HEK293 (cell line): ENCODE data around the gene CENPF.

Experiments
- CTCF ChIA-PET: fragments of 350-600 bp; formaldehyde crosslinking; extraction: SDS; loops from one replicate; lab custom pipeline; 2021; ENCODE audit warnings: antibody characterized with exemption; lab: Yijun Ruan, JAX
- POLR2A ChIA-PET: fragments of 300-600 bp; formaldehyde crosslinking; extraction: SDS; loops from one replicate; lab custom pipeline; 2020; ENCODE audit warnings: antibody characterized with exemption, inconsistent platforms; lab: Yijun Ruan, JAX
- H3K27ac ChIP-seq: fragments of 200-500 bp; sonication (Bioruptor generic); 2 replicates; pipeline ENCODE4 v1.5.1; 2014; ENCODE audit warnings: low read depth, low read length, control low read depth, inconsistent platforms; ENCODE audit errors: extremely low read depth
- H3K36me3 ChIP-seq, 2 experiments: fragments of 200-500 bp in 1 of 2; sonication (Bioruptor generic) in 1 of 2; 1 replicate in 1 of 2; 2 replicates in 1 of 2; pipeline ENCODE4 v1.5.1; 2014 to 2017; ENCODE audit warnings: inconsistent platforms in 2 of 2, low read length in 2 of 2; ENCODE audit not compliant: control insufficient read depth in 2 of 2, insufficient read depth in 1 of 2
- H3K4me1 ChIP-seq: fragments of 200-500 bp; sonication (Bioruptor generic); 2 replicates; pipeline ENCODE4 v1.5.1; 2014; ENCODE audit warnings: mild to moderate bottlenecking, low read length, inconsistent platforms; ENCODE audit not compliant: control insufficient read depth, insufficient read depth
- H3K4me3 ChIP-seq: 2 replicates; pipeline ENCODE4 v1.5.1; 2011; ENCODE audit warnings: low read depth, mild to moderate bottlenecking, control low read depth, low read length, moderate library complexity
- H3K9me3 ChIP-seq: fragments of 200-500 bp; sonication (Bioruptor generic); 2 replicates; pipeline ENCODE4 v1.5.1; 2014; ENCODE audit warnings: low read depth, low read length, inconsistent platforms; ENCODE audit not compliant: control insufficient read depth, insufficient read depth
- EGR2 ChIP-seq: fragments of 450-650 bp; formaldehyde crosslinking; IDR thresholded peaks from 2 replicates; pipeline ENCODE4 v1.5.1; 2016; ENCODE audit warnings: low read depth, missing biosample characterization, missing genetic modification characterization
- GLI4 ChIP-seq: fragments of 450-650 bp; formaldehyde crosslinking; IDR thresholded peaks from 2 replicates; pipeline ENCODE4 v1.5.1; 2016; ENCODE audit warnings: missing biosample characterization, missing genetic modification characterization
- GLIS1 ChIP-seq: fragments of 450-650 bp; formaldehyde crosslinking; IDR thresholded peaks from 2 replicates; pipeline ENCODE4 v1.5.1; 2016; ENCODE audit warnings: missing biosample characterization, missing genetic modification characterization
- HOXD13 ChIP-seq: sonication (generic); formaldehyde crosslinking; IDR thresholded peaks from 2 replicates; pipeline ENCODE4 v1.8.0; 2022; ENCODE audit warnings: missing genetic modification reagents, borderline replicate concordance
- MYNN ChIP-seq: fragments of 450-650 bp; formaldehyde crosslinking; IDR thresholded peaks from 2 replicates; pipeline ENCODE4 v1.5.1; 2016; ENCODE audit warnings: missing biosample characterization, missing genetic modification characterization, borderline replicate concordance
- OVOL3 ChIP-seq: fragments of 450-650 bp; formaldehyde crosslinking; IDR thresholded peaks from 2 replicates; pipeline ENCODE4 v1.5.1; 2016; ENCODE audit warnings: missing biosample characterization, missing genetic modification characterization
- ZBTB20 ChIP-seq: fragments of 450-650 bp; formaldehyde crosslinking; IDR thresholded peaks from 2 replicates; pipeline ENCODE4 v1.5.1; 2016; ENCODE audit warnings: missing biosample characterization, missing genetic modification characterization
- ZNF121 ChIP-seq: fragments of 450-650 bp; formaldehyde crosslinking; IDR thresholded peaks from 2 replicates; pipeline ENCODE4 v1.5.1; 2016; ENCODE audit warnings: missing biosample characterization, missing genetic modification characterization
- ZNF169 ChIP-seq: fragments of 450-650 bp; formaldehyde crosslinking; IDR thresholded peaks from 2 replicates; pipeline ENCODE4 v1.5.1; 2016; ENCODE audit warnings: missing biosample characterization, missing genetic modification characterization
- ZNF610 ChIP-seq: fragments of 450-650 bp; formaldehyde crosslinking; IDR thresholded peaks from 2 replicates; pipeline ENCODE4 v1.5.1; 2016; ENCODE audit warnings: missing biosample characterization, missing genetic modification characterization, borderline replicate concordance
- ZNF624 ChIP-seq: fragments of 450-650 bp; formaldehyde crosslinking; IDR thresholded peaks from 2 replicates; pipeline ENCODE4 v1.5.1; 2017; ENCODE audit warnings: missing biosample characterization, missing genetic modification characterization
- ZNF701 ChIP-seq: fragments of 450-650 bp; formaldehyde crosslinking; IDR thresholded peaks from 2 replicates; pipeline ENCODE4 v1.5.1; 2016; ENCODE audit warnings: missing biosample characterization, missing genetic modification characterization
- ZNF791 ChIP-seq: fragments of 450-650 bp; formaldehyde crosslinking; IDR thresholded peaks from 2 replicates; pipeline ENCODE4 v1.5.1; 2016; ENCODE audit warnings: missing biosample characterization, missing genetic modification characterization
- ZNF792 ChIP-seq: fragments of 450-650 bp; formaldehyde crosslinking; IDR thresholded peaks from 2 replicates; pipeline ENCODE4 v1.5.1; 2016; ENCODE audit warnings: missing biosample characterization, missing genetic modification characterization
- TF ChIP-seq, protein P1 (sequence below): fragments of 450-650 bp; formaldehyde crosslinking; IDR thresholded peaks from 2 replicates; pipeline ENCODE4 v1.5.1; 2016; ENCODE audit warnings: missing biosample characterization, missing genetic modification characterization
- TF ChIP-seq, protein P2 (sequence below): fragments of 450-650 bp; formaldehyde crosslinking; IDR thresholded peaks from 2 replicates; pipeline ENCODE4 v1.5.1; 2016; ENCODE audit warnings: missing biosample characterization, missing genetic modification characterization
- TF ChIP-seq, protein P3 (sequence below): fragments of 450-650 bp; formaldehyde crosslinking; IDR thresholded peaks from 2 replicates; pipeline ENCODE4 v1.5.1; 2016; ENCODE audit warnings: missing biosample characterization, missing genetic modification characterization
- TF ChIP-seq, protein P4 (sequence below): fragments of 450-650 bp; formaldehyde crosslinking; IDR thresholded peaks from 2 replicates; pipeline ENCODE4 v1.5.1; 2016; ENCODE audit warnings: missing biosample characterization, missing genetic modification characterization

The CENPF gene

DNA sequence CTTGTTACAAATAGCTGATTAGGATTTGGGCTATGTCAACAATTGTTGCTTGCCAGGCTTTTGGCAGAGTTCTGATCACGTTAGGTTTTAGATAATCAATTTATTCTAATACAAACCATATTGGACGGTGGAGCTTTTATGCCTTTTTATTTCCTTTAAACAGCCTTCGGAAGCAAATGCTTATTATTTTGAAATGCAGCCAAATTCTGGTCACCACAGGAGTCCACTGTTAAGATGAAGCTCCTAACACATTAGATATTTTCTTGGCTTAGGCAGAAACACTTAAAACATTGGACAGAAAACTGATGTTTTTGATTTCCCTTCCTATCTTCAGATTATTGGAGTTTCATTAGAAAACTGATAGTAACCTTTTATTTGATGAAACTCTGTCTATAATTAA is 82.9 kb downstream of the CENPF start:
- Histone ChIP-seq H3K4me1 (no peaks in the 10 kb centered on the region), H3K4me3 (no peak overlapping the region), H3K36me3 (no peaks in the 10 kb centered on the region), H3K27ac (no peak overlapping the region), H3K9me3 (no peaks in the 10 kb centered on the region)
- ChIA-PET CTCF (no interaction called here), POLR2A (no interaction called here)
- no peak for TF ChIP-seq MYNN (tag by site-specific recombination)
- no peak for TF ChIP-seq ZNF121 (tag by site-specific recombination)
- TF ChIP-seq ZNF624 (tag by site-specific recombination): no peak
- no peak for TF ChIP-seq GLI4
- no peak for TF ChIP-seq HOXD13 (CRISPR knock-in tag)

DNA sequence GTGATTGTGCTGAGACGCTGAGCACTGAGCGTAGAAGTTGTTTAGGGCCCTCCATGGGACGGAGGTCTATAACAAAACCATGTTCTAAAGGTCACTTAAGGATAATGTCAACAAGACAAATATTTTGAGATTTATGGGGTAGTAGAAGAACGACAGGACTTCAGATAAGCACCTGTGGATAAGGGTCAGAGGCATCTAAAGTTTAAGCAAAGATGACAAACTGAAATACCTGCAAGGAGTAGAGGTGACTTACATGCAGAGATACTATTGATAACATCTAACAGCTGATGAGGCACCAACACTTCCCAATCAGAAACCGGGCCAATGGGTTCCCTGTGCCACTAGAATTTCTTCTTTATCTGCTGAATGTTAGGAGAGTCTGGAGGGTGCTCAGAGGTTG is 83.5 kb downstream of the CENPF start:
- TF ChIP-seq, protein P1, sequence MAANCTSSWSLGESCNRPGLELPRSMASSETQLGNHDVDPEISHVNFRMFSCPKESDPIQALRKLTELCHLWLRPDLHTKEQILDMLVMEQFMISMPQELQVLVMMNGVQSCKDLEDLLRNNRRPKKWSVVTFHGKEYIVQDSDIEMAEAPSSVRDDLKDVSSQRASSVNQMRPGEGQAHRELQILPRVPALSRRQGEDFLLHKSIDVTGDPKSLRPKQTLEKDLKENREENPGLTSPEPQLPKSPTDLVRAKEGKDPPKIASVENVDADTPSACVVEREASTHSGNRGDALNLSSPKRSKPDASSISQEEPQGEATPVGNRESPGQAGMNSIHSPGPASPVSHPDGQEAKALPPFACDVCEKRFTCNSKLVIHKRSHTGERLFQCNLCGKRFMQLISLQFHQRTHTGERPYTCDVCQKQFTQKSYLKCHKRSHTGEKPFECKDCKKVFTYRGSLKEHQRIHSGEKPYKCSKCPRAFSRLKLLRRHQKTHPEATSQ (tag by site-specific recombination): no peak
- TF ChIP-seq ZNF169 (tag by site-specific recombination) (no peak), ZNF791 (tag by site-specific recombination) (no peak), ZNF701 (tag by site-specific recombination) (no peak), ZNF610 (tag by site-specific recombination) (no peak), EGR2 (tag by site-specific recombination) (no peak), OVOL3 (tag by site-specific recombination) (no peak), GLIS1 (tag by site-specific recombination) (no peak), ZBTB20 (tag by site-specific recombination) (no peak)
- TF ChIP-seq, protein P2, sequence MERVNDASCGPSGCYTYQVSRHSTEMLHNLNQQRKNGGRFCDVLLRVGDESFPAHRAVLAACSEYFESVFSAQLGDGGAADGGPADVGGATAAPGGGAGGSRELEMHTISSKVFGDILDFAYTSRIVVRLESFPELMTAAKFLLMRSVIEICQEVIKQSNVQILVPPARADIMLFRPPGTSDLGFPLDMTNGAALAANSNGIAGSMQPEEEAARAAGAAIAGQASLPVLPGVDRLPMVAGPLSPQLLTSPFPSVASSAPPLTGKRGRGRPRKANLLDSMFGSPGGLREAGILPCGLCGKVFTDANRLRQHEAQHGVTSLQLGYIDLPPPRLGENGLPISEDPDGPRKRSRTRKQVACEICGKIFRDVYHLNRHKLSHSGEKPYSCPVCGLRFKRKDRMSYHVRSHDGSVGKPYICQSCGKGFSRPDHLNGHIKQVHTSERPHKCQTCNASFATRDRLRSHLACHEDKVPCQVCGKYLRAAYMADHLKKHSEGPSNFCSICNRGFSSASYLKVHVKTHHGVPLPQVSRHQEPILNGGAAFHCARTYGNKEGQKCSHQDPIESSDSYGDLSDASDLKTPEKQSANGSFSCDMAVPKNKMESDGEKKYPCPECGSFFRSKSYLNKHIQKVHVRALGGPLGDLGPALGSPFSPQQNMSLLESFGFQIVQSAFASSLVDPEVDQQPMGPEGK: no peak
- H3K36me3 ChIP-seq: no peaks in the 10 kb centered on the region
- no peaks in the 10 kb centered on the region for H3K4me1 ChIP-seq
- ChIA-PET CTCF (no interaction called here), POLR2A (no interaction called here)
- H3K4me3 ChIP-seq: no peak overlapping the region
- no peaks in the 10 kb centered on the region for H3K9me3 ChIP-seq
- H3K27ac ChIP-seq: no peak overlapping the region

DNA sequence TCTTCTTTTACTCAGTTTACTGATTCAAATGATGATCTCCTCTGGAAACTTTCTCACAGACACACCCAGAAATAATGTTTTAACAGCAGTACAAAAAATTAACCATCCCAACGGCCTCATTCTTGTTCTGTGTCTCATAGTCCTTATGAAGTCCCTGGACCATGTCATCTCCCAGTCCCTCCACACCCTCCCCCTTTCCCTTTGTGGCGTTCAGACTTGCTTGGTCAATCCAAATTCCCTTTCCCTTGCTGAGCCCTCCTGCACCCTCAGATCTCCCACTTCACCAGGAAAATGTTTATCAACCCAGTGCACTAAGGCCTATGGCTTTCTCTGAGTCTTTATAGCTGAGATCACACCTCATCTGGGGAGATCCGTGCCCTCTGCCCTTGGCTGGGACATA is 85.9 kb downstream of the CENPF start:
- POLR2A ChIA-PET: no interaction called here
- CTCF ChIA-PET: interaction anchor here (0.6 kb wide), 1 partner anchor 396 kb away, joined by 3 read pairs; no protein-coding TSS in a partner anchor
- TF ChIP-seq ZNF792: no peak
- TF ChIP-seq, protein P3, sequence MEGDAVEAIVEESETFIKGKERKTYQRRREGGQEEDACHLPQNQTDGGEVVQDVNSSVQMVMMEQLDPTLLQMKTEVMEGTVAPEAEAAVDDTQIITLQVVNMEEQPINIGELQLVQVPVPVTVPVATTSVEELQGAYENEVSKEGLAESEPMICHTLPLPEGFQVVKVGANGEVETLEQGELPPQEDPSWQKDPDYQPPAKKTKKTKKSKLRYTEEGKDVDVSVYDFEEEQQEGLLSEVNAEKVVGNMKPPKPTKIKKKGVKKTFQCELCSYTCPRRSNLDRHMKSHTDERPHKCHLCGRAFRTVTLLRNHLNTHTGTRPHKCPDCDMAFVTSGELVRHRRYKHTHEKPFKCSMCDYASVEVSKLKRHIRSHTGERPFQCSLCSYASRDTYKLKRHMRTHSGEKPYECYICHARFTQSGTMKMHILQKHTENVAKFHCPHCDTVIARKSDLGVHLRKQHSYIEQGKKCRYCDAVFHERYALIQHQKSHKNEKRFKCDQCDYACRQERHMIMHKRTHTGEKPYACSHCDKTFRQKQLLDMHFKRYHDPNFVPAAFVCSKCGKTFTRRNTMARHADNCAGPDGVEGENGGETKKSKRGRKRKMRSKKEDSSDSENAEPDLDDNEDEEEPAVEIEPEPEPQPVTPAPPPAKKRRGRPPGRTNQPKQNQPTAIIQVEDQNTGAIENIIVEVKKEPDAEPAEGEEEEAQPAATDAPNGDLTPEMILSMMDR (tag by site-specific recombination): no peak
- TF ChIP-seq, protein P4, sequence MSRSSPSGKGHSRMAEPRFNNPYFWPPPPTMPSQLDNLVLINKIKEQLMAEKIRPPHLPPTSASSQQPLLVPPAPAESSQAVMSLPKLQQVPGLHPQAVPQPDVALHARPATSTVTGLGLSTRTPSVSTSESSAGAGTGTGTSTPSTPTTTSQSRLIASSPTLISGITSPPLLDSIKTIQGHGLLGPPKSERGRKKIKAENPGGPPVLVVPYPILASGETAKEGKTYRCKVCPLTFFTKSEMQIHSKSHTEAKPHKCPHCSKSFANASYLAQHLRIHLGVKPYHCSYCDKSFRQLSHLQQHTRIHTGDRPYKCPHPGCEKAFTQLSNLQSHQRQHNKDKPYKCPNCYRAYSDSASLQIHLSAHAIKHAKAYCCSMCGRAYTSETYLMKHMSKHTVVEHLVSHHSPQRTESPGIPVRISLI (tag by site-specific recombination): no peak

More for the DNA sequence above, 85.9 kb downstream of the CENPF start:
- H3K4me1 ChIP-seq: no peaks in the 10 kb centered on the region
- H3K4me3 ChIP-seq: no peak overlapping the region
- H3K36me3 ChIP-seq: no peaks in the 10 kb centered on the region
- no peak overlapping the region for H3K27ac ChIP-seq
- H3K9me3 ChIP-seq: no peaks in the 10 kb centered on the region
